LNCaP clone FGC (cell line): Measurements from ENCODE around the gene STK35.

ENCODE experiments used
- DNase-seq: peaks from one replicate; pipeline ENCODE4 v3.0.0-alpha.2; 2011; ENCODE audit warnings: low read depth
- H3K4me3 ChIP-seq: 2 replicates; pipeline ENCODE4 v1.5.1; 2011; ENCODE audit warnings: mild to moderate bottlenecking, low read depth, low read length, control low read depth
- CTCF ChIP-seq: IDR thresholded peaks from 2 replicates; pipeline ENCODE4 v1.5.1; 2012; ENCODE audit warnings: mild to moderate bottlenecking; ENCODE audit not compliant: control insufficient read depth, insufficient read depth; ENCODE audit errors: extremely low read depth

Gene STK35

GRCh38 chr20:2133318-2134183 lies 31.9 kb downstream of the STK35 start:
- DNase-seq, result no peak
- H3K4me3 ChIP-seq, result no peak overlapping the region
- TF ChIP-seq CTCF, result no peak

- no peak for TF ChIP-seq CTCF
- no peak for DNase-seq
- H3K4me3 ChIP-seq, result no peak overlapping the region
Measured at GRCh38 chr20:2135013-2135412, 33.4 kb downstream of the STK35 start.

- TF ChIP-seq CTCF, result no peak
- DNase-seq, result no peak
- no peak overlapping the region for H3K4me3 ChIP-seq
Measured at GRCh38 chr20:2136275-2136674, 34.6 kb downstream of the STK35 start.

- no peak for TF ChIP-seq CTCF
- no peak for DNase-seq
- H3K4me3 ChIP-seq, result no peak overlapping the region
Measured at GRCh38 chr20:2137552-2138201, 36.0 kb downstream of the STK35 start.

GRCh38 chr20:2138396-2138795 lies 36.8 kb downstream of the STK35 start:
- no peak for DNase-seq
- no peak overlapping the region for H3K4me3 ChIP-seq
- TF ChIP-seq CTCF, result no peak

- no peak overlapping the region for H3K4me3 ChIP-seq
- DNase-seq, result no peak
- no peak for TF ChIP-seq CTCF
Measured at GRCh38 chr20:2139250-2139649, 37.6 kb downstream of the STK35 start.

GRCh38 chr20:2139736-2140135 lies 38.1 kb downstream of the STK35 start:
- no peak for TF ChIP-seq CTCF
- no peak for DNase-seq
- no peak overlapping the region for H3K4me3 ChIP-seq
